CD14-positive monocyte (primary cell): ENCODE results near the gene TMEM88. TPM values are rescaled to one million over a fixed set of nuclear protein-coding genes. Genes with fewer than 3 reads are reported as not detected.
A peak's percentile ranks its signal among the peaks of the same experiment; 100 is the strongest.

ENCODE experiments used
- DNase-seq, 3 donors: peaks; one replicate each; pipeline ENCODE4 v3.0.0-alpha.2; 2011 to 2022
- H2AFZ ChIP-seq: 2 replicates; pipeline ENCODE4 v1.6.0; 2012; ENCODE audit warnings: mild to moderate bottlenecking, low read depth, low read length, inconsistent platforms; ENCODE audit not compliant: insufficient read depth, poor library complexity, severe bottlenecking
- H3K27ac ChIP-seq, 2 donors: 1 replicate in 1 of 2; 2 replicates in 1 of 2; pipeline ENCODE4 v1.5.1; 2012 to 2013; ENCODE audit warnings: low read length in 2 of 2, control low read depth in 1 of 2, inconsistent platforms in 1 of 2, low read depth in 1 of 2, mild to moderate bottlenecking in 1 of 2
- H3K27me3 ChIP-seq, 2 donors: one replicate each; pipeline versions ENCODE4 v1.6.0 to v1.6.1; 2011 to 2013; ENCODE audit warnings: low read length in 2 of 2; ENCODE audit not compliant: control insufficient read depth in 2 of 2, insufficient read depth in 2 of 2
- H3K36me3 ChIP-seq, 2 donors: replicated peaks in 1 of 2; 1 replicate in 1 of 2; 2 replicates in 1 of 2; pipeline versions ENCODE4 v1.5.1 to v1.6.1; 2012 to 2013; ENCODE audit warnings: low read length in 2 of 2, control low read depth in 1 of 2, inconsistent platforms in 1 of 2, mild to moderate bottlenecking in 1 of 2; ENCODE audit not compliant: insufficient read depth in 2 of 2, control insufficient read depth in 1 of 2
- H3K4me1 ChIP-seq, 2 donors: 1 replicate in 1 of 2; 2 replicates in 1 of 2; pipeline versions ENCODE4 v1.5.1 to v1.6.1; 2012 to 2013; ENCODE audit warnings: low read length in 2 of 2, control low read depth in 1 of 2, inconsistent platforms in 1 of 2, mild to moderate bottlenecking in 1 of 2, moderate library complexity in 1 of 2; ENCODE audit not compliant: insufficient read depth in 2 of 2, control insufficient read depth in 1 of 2
- H3K4me2 ChIP-seq: replicated peaks from 2 replicates; pipeline ENCODE3; 2012; ENCODE audit warnings: low read length, moderate library complexity, mild to moderate bottlenecking; ENCODE audit not compliant: poor library complexity, severe bottlenecking; ENCODE audit errors: extremely low read depth
- H3K4me3 ChIP-seq, 3 experiments: fragments of 200-600 bp in 1 of 3; sonication (generic) in 1 of 3; replicated peaks in 1 of 3; 1 replicate in 2 of 3; 2 replicates in 1 of 3; pipeline ENCODE4 v1.5.1; 2011 to 2013; ENCODE audit warnings: low read length in 3 of 3, mild to moderate bottlenecking in 3 of 3, control low read depth in 2 of 3, low read depth in 2 of 3, inconsistent platforms in 1 of 3, moderate library complexity in 1 of 3
- H3K79me2 ChIP-seq: 2 replicates; pipeline ENCODE4 v1.6.0; 2012; ENCODE audit warnings: mild to moderate bottlenecking, control low read depth, inconsistent platforms, low read length, moderate library complexity; ENCODE audit not compliant: insufficient read depth
- H3K9ac ChIP-seq: 2 replicates; pipeline ENCODE4 v1.6.0; 2017; ENCODE audit warnings: low read length, mild to moderate bottlenecking; ENCODE audit not compliant: insufficient read depth, poor library complexity, severe bottlenecking
- H3K9me3 ChIP-seq, 2 donors: replicated peaks in 1 of 2; 1 replicate in 1 of 2; 2 replicates in 1 of 2; pipeline versions ENCODE4 v1.5.1 to v1.6.1; 2012 to 2013; ENCODE audit warnings: low read length in 2 of 2, control low read depth in 1 of 2; ENCODE audit not compliant: control insufficient read depth in 1 of 2, insufficient read depth in 1 of 2
- H4K20me1 ChIP-seq: 2 replicates; pipeline ENCODE4 v1.6.0; 2012; ENCODE audit warnings: mild to moderate bottlenecking, low read length, control low read depth, moderate library complexity; ENCODE audit not compliant: insufficient read depth
- H3K27ac Mint-ChIP-seq, 7 donors: one replicate each; pipeline ENCODE4 v1.8.0; 2020; ENCODE audit warnings: mild to moderate bottlenecking in 7 of 7, mixed read lengths in 7 of 7, moderate library complexity in 6 of 7, inconsistent platforms in 2 of 7
- H3K27me3 Mint-ChIP-seq, 3 donors: one replicate each; pipeline ENCODE4 v1.8.0; 2021 to 2022; ENCODE audit warnings: low read depth in 3 of 3, mild to moderate bottlenecking in 3 of 3, mixed read lengths in 3 of 3, moderate library complexity in 3 of 3, inconsistent platforms in 1 of 3
- H3K36me3 Mint-ChIP-seq, 2 donors: one replicate each; pipeline ENCODE4 v1.8.0; 2020; ENCODE audit warnings: mixed read lengths in 2 of 2, inconsistent platforms in 1 of 2, mild to moderate bottlenecking in 1 of 2
- H3K4me1 Mint-ChIP-seq: one replicate; pipeline ENCODE4 v1.8.0; 2020; ENCODE audit warnings: mild to moderate bottlenecking, mixed read lengths
- H3K4me3 Mint-ChIP-seq, 2 donors: one replicate each; pipeline ENCODE4 v1.8.0; 2020; ENCODE audit warnings: mild to moderate bottlenecking in 2 of 2, mixed read lengths in 2 of 2, moderate library complexity in 1 of 2
- H3K9me3 Mint-ChIP-seq, 7 donors: one replicate each; pipeline ENCODE4 v1.8.0; 2020 to 2022; ENCODE audit warnings: mixed read lengths in 7 of 7, mild to moderate bottlenecking in 6 of 7, moderate library complexity in 6 of 7, inconsistent platforms in 2 of 7
- WGBS: methylation state at CpG from one replicate; pipeline ENCODE4 v1.1.5; 2013; ENCODE audit warnings: missing lambda C conversion rate; ENCODE audit not compliant: insufficient coverage; 5-methylcytosine and 5-hydroxymethylcytosine counted together
- intact Hi-C, 2 donors: fragments of 100-400 bp; cut with micrococcal nuclease; formaldehyde crosslinking; loops; one replicate each; pipeline versions ENCODE4 v1.15.0 to v1.15.1; 2023
- polyA plus RNA-seq, 3 donors: library from polyadenylated mRNA; depleted of rRNA in 1 of 3; unstranded in 2 of 3; stranded (reverse) in 1 of 3; fragments of 300-500 nt in 2 of 3; fragments of >200 nt in 1 of 3; fragmentation: Illumina TruSeq in 2 of 3; gene quantifications; 1 replicate in 2 of 3; 2 replicates in 1 of 3; pipeline ENCODE4 v1.2.3, GENCODE V29; 2012 to 2021
- TF ChIP-seq, protein P1 (sequence below): fragments of 200-600 bp; IDR thresholded peaks from one replicate; pipeline ENCODE4 v1.8.0; 2022; ENCODE audit warnings: antibody characterized with exemption, mild to moderate bottlenecking

The TMEM88 gene
- polyA plus RNA-seq, 3 donors: 10.2 TPM; not detected in 2

GRCh38 chr17:7884581-7885366, 29.9 kb downstream of the TMEM88 start:
- 0% methylated on average over 33 of the region's 100 CpGs for WGBS
- Mint-ChIP-seq H3K4me1 (peaks cover 5% of the 10 kb centered on the region), H3K27me3 (no peaks in the 10 kb centered on the region), H3K9me3 (no peaks in the 10 kb centered on the region), H3K27ac (peak overlapping the region in 5 of 7 donors; percentile 64 to 90 (median 74)), H3K36me3 (peaks cover 0 to 6% of the 10 kb centered on the region in 2 donors), H3K4me3 (peak overlapping the region; percentile 78 to 88)
- H2AFZ ChIP-seq: peak overlapping the region; percentile 69
- H3K4me2 ChIP-seq: peak overlapping the region; percentile 99
- H3K4me1 ChIP-seq: peaks cover 72 to 80% of the 10 kb centered on the region in 2 donors
- H3K4me3 ChIP-seq: peak overlapping the region; percentile 54 to 98 (median 89)
- H4K20me1 ChIP-seq: peaks cover 13% of the 10 kb centered on the region
- no peaks in the 10 kb centered on the region for H3K9me3 ChIP-seq
- peak overlapping the region in 1 of 2 donors; percentile 39 for H3K27ac ChIP-seq
- H3K27me3 ChIP-seq: no peaks in the 10 kb centered on the region
- peaks cover 75% of the 10 kb centered on the region for H3K79me2 ChIP-seq
- intact Hi-C loops: no loop called here
- H3K36me3 ChIP-seq: peaks cover 0 to 2% of the 10 kb centered on the region in 2 donors
- TF ChIP-seq, protein P1, sequence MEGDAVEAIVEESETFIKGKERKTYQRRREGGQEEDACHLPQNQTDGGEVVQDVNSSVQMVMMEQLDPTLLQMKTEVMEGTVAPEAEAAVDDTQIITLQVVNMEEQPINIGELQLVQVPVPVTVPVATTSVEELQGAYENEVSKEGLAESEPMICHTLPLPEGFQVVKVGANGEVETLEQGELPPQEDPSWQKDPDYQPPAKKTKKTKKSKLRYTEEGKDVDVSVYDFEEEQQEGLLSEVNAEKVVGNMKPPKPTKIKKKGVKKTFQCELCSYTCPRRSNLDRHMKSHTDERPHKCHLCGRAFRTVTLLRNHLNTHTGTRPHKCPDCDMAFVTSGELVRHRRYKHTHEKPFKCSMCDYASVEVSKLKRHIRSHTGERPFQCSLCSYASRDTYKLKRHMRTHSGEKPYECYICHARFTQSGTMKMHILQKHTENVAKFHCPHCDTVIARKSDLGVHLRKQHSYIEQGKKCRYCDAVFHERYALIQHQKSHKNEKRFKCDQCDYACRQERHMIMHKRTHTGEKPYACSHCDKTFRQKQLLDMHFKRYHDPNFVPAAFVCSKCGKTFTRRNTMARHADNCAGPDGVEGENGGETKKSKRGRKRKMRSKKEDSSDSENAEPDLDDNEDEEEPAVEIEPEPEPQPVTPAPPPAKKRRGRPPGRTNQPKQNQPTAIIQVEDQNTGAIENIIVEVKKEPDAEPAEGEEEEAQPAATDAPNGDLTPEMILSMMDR: no peak
- peak overlapping the region; percentile 74 for H3K9ac ChIP-seq
- peak in 1 of 3 donors; percentile 20 for DNase-seq

DNA sequence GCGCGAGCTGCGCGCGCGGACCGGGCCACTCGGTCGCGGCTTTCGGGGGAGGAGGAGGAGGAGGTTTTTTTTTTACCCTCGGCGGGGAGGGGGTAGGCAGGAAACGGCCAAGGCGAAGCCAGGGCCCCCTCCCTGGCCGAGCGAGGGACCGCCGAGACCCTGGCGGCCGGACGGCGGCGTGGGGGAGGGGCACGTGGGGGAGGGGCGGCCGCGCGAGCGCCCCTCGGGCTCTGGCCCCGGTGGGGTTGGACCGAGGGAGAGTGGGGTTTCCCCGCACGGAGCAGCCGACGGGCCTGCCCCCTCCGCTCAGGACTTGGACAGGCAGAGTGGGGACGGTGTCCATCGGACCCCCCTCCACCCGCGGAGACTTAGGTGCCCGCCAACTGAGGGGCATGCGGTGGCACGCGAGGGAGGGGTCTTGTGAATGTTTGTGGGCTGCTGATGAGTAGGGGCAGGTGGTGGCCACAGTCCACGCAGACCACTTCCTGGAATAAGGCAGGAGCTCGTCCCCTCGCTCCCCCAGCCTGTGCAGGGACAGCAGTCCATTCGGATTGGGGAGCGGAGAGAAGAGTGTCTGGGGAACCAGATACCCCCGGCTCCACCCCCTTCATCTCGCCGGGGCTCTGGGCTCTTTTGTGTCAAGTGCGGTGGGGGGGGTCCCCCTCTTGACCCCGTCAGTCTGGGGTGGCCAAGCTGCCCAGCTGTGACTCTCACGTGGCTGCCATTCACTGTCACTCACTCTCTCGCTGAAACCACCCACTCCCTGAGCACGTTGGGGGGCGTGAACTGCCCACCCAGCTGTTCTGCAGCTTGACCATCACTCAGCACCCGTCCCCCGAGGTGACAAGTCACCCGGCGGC, 30.7 kb downstream of the TMEM88 start:
- peak overlapping the region; percentile 99 for H3K4me2 ChIP-seq
- Mint-ChIP-seq H3K27ac (peak overlapping the region in 2 of 7 donors; percentile 74 to 95), H3K9me3 (no peaks in the 10 kb centered on the region), H3K27me3 (peaks cover 0 to 1% (median 0%) of the 10 kb centered on the region in 3 donors), H3K4me3 (peak overlapping the region in 1 of 2 donors; percentile 74), H3K4me1 (peaks cover 5% of the 10 kb centered on the region), H3K36me3 (peaks cover 7 to 14% of the 10 kb centered on the region in 2 donors)
- WGBS: under 1% methylated on average over 47 of the region's 64 CpGs
- H3K9me3 ChIP-seq: no peaks in the 10 kb centered on the region
- TF ChIP-seq, protein P1: no peak
- H3K4me1 ChIP-seq: peaks cover 72 to 80% of the 10 kb centered on the region in 2 donors
- no peaks in the 10 kb centered on the region for H3K27me3 ChIP-seq
- DNase-seq: peak; percentile 17 to 43 (median 35)
- H3K4me3 ChIP-seq: peak overlapping the region; percentile 48 to 98 (median 89)
- H4K20me1 ChIP-seq: peaks cover 13% of the 10 kb centered on the region
- H3K79me2 ChIP-seq: peaks cover 82% of the 10 kb centered on the region
- peaks cover 3 to 10% of the 10 kb centered on the region in 2 donors for H3K36me3 ChIP-seq
- H3K9ac ChIP-seq: peak overlapping the region; percentile 74
- peak overlapping the region; percentile 37 to 82 for H3K27ac ChIP-seq
- H2AFZ ChIP-seq: peak overlapping the region; percentile 69
- intact Hi-C loops: no loop called here
